ENCODE results near the gene OR6J1.
A peak's percentile ranks its signal among the peaks of the same experiment; 100 is the strongest.
"Not testable (repeated sequence)": the region's sequence is repeated elsewhere in the genome, so short reads cannot be mapped to it uniquely, and the experiment has no call there.

Gene OR6J1

DNA sequence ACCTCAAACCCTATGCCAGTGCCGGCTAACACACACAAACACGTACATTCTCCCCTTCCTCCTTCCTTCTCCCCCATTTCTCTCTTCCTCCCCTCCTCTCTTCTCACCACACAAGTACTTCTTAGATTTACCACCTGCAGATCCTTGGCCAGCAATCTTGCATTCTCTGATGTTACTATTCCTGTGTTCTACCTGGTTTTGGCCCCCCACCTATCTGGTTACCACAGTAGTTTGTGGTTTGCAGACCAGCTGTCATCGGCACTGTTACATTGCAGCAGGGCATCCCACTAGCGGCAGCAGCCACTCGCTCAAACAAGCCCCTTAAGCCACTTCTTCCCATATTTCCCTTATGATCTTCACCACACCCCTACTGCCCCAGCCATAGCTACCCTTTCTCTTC, 42.2 kb downstream of the OR6J1 start:
- DNase-seq, result no peak

DNA sequence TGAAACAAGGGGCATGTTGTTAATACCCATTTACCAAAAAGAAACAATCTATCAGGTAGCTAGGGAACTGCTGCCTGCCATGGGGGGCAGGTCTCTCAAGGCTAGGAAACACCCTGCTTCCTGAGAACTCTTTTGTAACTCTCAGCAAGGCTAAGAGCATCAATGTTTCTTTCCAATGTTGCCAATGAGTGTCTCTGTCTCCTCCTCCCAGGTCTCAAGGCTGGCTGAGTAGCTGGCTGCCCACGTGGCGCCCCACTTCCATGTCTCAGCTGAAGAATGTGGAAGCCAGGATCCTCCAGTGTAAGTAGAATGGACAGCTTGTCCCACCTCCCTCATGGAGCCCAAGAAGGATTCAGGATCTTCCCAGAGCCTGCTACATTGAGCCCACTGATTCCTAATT, 42.7 kb downstream of the OR6J1 start:
- DNase-seq, result no peak

DNA sequence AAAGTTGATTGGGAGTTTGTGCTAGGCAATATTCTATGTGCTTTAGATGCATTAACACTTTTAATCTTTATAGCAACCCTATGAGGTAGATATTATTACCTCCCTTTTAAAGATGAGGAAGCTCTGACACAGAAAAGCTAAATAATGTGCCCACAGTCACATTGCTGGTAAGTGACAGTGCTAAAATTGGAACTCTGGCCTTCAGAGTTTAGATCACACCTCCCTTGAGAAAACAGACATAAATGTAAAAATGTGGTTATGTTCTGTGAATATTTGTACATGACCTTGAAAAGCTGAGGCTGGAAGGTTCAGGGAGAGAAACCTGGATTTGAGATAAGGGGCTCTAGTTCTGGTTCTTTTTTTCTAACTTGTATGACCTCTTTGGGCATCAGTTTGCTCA, 44.1 kb downstream of the OR6J1 start:
- DNase-seq, result no peak

DNA sequence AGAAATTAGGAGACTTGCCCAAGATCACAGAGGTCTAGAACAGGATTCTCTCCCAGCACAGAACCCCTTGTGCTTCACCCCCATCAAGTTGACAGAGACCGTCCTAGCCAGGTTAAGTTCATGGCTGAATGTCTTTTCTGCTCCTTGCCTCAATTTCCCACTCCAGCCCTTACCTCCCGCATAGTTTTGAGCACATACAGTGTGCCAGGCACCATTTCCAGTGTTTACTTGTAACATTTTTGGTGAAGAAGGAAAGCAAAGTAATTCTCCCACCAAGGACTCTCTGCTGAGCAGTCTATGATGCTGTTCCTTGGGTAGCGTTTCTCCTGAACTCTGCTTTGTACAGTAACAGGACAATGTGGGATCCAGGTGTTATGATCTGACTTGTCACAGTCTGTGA, 44.8 kb downstream of the OR6J1 start:
- DNase-seq, result no peak

DNA sequence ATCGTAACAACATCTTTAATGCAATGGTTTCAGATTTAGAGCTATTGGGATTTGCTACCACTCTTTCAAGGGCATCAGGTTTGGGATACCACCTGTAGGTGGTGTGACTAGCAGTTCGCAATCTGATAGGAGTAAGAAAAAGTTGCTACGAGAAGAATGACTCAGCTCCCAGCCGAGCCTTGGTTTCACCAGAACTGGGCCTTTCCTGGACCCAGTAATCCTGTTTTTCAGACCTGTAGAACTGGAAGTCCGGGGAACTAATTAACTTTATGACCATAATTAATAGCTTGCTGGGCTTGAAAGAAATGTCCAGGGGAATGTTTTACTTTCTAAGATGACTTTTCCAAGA, 45.3 kb downstream of the OR6J1 start:
- no peak for DNase-seq

DNA sequence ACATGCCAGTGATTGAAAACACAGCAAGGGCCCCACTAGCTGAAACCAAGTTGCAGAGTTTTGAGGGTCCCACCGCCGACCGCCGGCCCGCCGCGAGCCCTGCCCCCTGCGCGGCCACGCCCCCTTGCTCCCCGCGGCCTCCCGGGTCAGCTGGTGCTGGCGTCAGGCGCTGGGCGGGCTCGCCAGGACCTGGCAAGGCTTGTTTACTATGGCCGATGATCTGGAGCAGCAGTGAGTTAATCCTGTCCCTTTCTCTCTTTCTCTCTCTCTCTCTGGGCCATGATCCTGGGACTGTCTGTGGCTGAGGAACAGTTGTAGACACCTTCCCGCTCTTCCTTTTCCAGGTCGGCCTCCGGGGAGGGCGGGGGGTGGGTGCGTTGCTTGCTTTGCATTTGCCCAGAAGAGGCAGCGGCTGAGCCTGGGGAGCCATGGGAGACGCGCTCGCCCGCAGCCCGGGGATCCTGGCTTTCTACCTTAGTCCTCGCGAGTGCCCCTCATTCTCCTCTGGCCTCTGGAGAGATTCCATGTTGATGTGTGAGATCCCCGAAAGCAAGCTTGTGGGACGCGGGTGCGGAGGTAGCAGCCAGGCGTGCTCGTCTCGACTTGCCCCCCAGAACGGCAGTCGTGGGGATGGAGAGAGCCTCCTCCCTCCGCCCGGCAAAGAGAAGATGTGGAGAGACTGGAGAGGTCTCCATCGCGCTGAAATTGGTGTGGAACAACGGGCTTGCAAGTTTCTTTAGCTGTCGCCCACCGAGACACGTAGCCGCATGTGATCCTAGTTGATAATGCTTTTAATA, 45.9 kb downstream of the OR6J1 start, which contains the start of gene ABHD4:
Gene ABHD4, plus strand, starts transcription at position 202 of the 797 bp plus-strand sequence. Its CDS starts 7 bp downstream, at position 209.
- DNase-seq, result peak in 3 of 6 experiments; percentile 31 to 54 (median 50)

DNA sequence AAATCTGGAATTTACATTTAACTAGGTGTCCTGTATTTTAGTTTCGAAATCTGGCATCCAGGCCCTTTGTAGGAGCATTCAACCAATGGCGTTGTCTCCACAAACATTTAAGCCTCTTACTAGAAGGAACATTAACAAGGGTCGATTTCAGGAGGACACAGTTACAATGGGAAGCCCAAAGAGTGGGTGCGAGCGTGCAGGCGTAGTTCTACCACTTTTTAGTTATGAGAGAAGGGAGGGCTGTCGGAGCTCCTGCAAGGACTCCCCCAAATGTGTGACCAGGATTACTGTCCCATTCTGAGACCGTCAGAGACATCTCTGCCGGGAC, 46.4 kb downstream of the OR6J1 start:
- DNase-seq, result no peak

DNA sequence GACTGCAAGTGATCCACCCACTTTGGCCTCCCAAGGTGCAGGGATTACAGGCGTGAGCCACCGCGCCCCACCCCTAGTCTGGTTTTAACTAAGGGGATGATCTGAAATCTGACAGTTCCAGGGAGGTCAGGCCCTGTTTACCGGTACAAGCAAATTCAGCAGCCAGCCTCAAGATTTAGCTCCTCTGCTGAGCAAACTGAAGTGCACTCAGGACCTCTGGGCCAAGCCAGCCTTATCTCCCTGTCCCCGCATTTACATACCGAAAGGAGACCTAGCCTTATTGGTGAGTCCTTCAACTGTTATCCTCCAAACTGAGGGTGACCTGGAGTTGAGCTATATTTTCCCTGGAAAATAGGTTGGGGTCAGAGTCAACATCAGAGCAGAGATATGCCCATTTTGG, 46.9 kb downstream of the OR6J1 start:
- DNase-seq, result no peak

DNA sequence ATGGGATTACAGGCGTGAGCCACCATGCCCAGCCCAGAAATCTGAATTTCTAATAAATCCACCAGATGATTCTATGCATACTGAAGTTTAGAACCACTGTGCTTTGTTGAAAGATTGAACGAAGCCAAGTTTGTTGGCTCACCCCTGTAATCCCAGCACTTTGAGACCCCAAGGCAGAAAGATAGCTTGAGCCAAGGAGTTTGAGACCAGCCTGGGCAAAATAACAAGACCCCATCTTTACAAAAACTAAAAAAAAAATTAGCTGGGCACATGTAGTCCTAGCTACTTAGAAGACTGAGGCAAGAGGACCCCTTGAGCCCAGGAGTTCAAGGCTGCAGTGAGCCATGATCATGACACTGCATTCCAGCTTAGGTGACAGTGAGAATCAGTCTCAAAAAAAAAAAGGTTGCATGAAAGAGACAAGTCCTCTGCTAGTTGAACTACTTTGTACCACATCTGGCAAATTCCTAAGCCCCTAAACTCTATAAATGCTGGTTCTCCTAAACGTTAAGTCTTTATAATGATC, 47.7 kb downstream of the OR6J1 start:
- DNase-seq, result no peak

DNA sequence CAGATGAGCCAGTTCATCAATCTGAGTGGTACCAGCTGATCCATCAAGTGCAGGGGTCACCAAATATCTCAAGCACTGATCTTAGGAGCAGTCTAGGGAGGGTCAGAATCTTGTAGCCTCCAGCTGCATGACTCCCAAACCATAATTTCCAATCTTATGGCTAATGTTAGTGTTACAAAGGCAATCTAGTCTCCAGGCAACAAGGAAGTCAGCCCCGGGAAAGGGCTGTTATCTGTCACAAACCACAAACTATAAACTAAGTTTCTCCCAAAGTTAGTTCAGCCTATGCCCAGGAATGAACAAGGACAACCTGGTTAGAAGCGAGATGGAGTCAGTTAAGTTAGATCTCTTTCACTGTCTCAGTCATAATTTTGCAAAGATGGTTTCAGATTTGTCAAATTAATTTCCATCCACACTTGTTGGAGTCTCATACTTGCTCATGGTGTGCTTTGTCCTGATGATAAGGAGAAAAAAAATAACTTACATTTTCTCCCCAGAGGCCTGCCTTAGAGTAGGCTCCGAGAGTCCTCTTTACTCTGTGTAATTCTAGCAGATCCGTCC, 49.9 kb downstream of the OR6J1 start:
- no peak for DNase-seq

DNA sequence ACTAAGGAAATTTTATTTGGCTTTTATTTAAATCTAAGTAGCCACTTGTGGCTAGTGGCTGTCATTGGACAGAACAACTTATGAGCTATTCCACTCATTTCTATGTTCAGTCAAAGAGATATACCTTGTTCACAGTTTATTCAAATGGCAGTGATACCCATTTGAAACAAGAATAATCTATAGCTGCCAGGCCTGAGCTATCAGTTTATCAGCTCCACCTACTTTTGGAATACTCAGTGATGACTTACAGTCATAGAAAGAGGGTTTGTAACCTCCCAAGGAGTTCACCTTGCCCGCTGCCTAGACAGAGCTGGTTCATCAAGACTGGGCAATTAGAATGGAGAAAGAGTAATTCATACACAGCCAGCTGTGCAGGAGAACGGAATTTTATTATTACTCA, 50.6 kb downstream of the OR6J1 start:
- no peak for DNase-seq

DNA sequence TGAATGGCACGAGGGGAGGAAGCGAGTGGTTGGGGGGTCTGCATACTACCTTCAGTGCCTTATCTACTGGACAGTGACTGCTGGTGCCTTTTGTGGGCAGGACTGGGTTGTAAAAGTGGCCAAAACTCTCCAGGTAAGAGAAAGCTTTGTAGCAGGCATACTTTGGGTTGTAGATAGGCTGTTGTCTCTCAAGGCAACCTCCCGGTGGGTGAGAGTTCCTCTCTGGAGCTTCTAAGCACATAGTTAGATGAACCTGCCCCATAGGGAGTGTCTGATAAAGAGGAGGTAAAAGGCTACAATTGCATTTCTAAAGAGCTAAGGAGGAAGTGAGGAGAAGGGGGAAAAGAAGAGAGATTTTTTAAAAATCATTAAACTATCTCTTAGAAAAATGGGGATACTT, 51.0 kb downstream of the OR6J1 start:
- no peak for DNase-seq

DNA sequence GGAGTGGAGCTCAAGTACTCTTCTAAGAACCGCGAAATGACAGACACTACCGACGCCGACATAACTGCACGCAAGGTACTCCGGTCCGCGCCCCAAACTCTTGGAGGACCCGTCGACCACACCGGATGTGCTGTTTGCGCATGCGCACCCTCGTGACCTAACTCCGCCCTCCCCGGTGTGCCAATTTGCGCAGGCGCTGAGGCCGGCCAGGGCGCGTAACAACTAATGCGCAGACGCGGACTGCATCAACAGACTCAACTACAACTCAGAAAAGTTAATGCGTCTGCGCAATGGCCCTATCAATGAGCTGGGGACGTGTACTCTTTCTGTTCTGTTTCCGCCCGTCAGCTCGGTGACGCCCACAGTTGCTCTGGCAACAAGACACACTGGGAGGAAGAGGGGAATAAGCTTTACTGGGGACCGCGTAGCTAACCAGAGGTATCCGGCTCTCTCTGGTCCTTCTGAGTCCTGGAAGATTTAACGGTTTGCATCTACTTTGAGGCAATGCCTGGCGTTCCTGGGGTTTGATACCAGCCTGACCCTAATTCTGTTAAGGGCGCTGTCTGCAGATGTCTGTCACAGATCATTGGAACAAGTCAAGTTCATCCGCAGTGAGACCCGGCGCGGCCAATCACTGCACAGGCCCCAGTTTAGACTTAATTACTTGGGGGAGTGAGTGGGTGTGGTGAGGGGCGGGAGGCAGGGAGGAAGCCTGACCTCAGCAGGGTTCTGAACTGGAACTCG, 54.9 kb downstream of the OR6J1 start, which contains the start of gene DAD1:
Gene DAD1, minus strand, starts transcription at position 129 of the 744 bp plus-strand sequence. Its CDS starts 67 bp downstream, at position 62.
- DNase-seq, result peak; percentile 98 to 100 (median 100)

DNA sequence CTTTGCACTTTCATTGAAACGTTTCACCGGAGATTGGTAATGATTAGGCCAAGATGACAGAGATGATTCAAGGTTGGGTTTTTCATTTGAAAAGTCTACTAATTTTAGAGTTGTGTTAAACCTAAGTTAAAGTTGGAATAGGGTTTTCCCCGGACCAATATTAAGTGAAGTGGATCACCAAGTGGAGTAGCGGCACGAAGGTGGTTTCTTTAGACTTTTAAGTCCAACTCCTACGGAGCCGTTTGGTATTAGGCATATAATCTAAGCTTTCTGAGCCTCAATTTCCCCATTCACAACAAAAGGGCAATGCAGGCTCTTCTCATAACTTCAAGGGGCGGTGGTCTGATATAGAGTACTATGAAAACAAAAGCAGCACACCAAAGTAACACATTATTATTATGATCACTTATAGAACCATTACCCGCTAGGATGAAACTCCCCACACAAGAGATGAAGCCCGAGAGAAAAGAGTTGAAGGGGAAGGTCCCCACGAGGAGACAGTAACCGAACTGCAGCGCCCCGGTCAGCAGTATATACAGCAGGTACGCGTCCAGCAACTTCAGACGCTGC, 55.5 kb downstream of the OR6J1 start:
- no peak for DNase-seq

DNA sequence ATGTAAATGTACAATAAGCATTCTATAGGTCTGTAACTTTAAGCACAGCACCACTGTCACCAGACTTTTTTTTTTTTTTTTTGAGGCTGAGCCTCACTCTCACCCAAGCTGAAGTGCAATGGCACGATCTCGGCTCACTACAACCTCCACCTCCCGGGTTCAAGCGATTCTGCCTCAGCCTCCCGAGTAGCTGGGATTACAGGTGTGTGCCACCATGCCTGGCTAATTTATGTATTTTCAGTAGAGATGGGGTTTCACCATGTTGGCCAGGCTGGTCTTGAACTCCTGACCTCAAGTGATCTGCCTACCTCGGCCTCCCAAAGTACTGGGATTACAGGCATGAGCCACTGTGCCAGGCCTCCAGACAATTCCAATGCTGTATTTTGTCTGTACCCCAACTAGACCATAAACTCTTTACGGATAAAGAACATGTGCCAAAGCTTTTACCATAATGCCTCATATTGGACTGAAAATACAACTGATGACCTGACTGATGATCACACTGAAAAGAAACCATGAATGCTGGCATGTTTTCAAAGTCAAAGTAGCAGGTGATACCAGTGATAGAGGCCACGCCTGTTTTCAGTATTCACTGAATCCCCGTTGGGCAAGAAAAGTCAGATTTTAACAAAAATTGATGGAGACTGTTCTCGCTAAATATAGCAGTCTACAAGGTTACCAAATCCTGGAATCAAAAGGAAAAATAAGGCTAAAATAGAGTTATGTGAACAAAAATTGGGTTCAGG, 56.3 kb downstream of the OR6J1 start:
- not testable (repeated sequence) for DNase-seq

DNA sequence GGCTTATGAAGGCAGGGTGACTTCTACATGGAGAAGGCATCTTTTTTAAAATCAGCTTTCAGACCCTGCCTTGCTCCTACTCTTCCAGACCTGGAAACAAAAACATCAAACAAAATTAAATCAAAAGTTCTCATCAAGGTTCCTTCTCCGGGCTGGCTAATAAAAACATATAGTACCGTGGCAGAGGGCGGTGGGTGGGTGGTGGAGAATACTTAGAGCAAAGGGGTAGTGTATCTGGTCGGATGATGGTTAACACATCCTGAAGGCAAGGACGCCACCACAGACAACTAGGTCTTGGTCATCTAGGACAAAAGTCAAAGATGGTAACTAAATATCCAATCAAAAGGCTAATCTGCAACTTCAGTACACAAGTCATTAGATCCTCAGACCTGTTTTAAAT, 56.9 kb downstream of the OR6J1 start:
- DNase-seq, result no peak

DNA sequence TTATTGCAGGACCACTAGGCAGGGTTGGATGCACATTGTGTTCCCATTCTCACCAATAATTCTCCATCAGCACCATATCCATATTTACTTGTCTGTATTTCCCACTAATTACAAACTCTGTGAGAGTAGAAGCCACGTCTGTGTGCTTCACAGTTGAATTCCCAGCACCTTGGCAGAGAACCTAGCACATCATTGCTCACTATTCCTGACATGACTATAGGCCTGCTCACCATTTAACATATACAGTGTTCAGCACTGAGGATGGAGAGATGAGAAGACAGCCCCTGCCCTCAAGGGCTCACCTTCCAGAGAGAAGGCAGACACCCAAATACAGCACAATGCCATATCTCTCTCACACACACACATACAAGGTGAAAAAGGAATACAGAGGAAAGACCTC, 60.2 kb downstream of the OR6J1 start:
- DNase-seq, result no peak
